OCI-LY3 (cell line): ENCODE measurements around the gene PDK1.

Source experiments
- H2AFZ ChIP-seq: fragments of 200-600, 300-600 bp; shearing (Covaris generic); 2 replicates; pipeline ENCODE4 v1.6.0; 2014; ENCODE audit warnings: antibody characterized with exemption, low read depth, low read length
- H3K27ac ChIP-seq: fragments of 200-600, 300-600 bp; sonication (generic); 2 replicates; pipeline ENCODE4 v1.5.1; 2014; ENCODE audit warnings: mild to moderate bottlenecking, low read length, moderate library complexity, mixed read lengths
- H3K27me3 ChIP-seq: fragments of 200-600, 300-600 bp; sonication (generic); 2 replicates; pipeline ENCODE4 v1.6.1; 2014; ENCODE audit warnings: low read depth, low read length, mixed read lengths
- H3K36me3 ChIP-seq: fragments of 200-600, 300-600 bp; sonication (generic); replicated peaks from 2 replicates; pipeline ENCODE3; 2014; ENCODE audit warnings: low read depth, low read length, mixed read lengths
- H3K4me1 ChIP-seq: fragments of 300-600, 200-600 bp; sonication (generic); 2 replicates; pipeline ENCODE4 v1.6.1; 2014; ENCODE audit warnings: low read length, mixed read lengths
- H3K4me2 ChIP-seq: fragments of 200-600, 300-600 bp; sonication (generic); 2 replicates; pipeline ENCODE4 v1.6.1; 2014; ENCODE audit warnings: low read length, mixed read lengths
- H3K4me3 ChIP-seq: fragments of 300-600, 200-600 bp; sonication (generic); 2 replicates; pipeline ENCODE4 v1.5.1; 2014; ENCODE audit warnings: antibody characterized with exemption, mild to moderate bottlenecking, low read length, moderate library complexity
- H3K79me2 ChIP-seq: fragments of 300-600, 200-600 bp; shearing (Covaris generic); 2 replicates; pipeline ENCODE4 v1.6.1; 2014; ENCODE audit warnings: mild to moderate bottlenecking, low read length, mixed read lengths
- H3K9ac ChIP-seq: fragments of 300-600, 200-600 bp; shearing (Covaris generic); 2 replicates; pipeline ENCODE4 v1.6.0; 2014; ENCODE audit warnings: mild to moderate bottlenecking, low read length, moderate library complexity
- H3K9me3 ChIP-seq: fragments of 200-600, 300-600 bp; shearing (Covaris generic); 2 replicates; pipeline ENCODE4 v1.6.1; 2014; ENCODE audit warnings: low read length, mixed read lengths; ENCODE audit not compliant: insufficient read depth
- H4K20me1 ChIP-seq: fragments of 200-600, 300-600 bp; sonication (generic); 2 replicates; pipeline ENCODE4 v1.6.1; 2016; ENCODE audit warnings: low read length, mixed read lengths; ENCODE audit not compliant: insufficient read depth
- EZH2phosphoT487 ChIP-seq: fragments of 200-600 bp; shearing (Covaris generic); IDR thresholded peaks from 2 replicates; pipeline ENCODE4 v1.6.1; 2018; ENCODE audit warnings: antibody characterized with exemption, mixed run types, low read depth
- TF ChIP-seq, protein P1 (sequence below): fragments of 200-600, 300-600 bp; sonication (generic); IDR thresholded peaks from 2 replicates; pipeline ENCODE4 v1.5.1; 2014; ENCODE audit warnings: antibody characterized with exemption, low read length, low read depth

The PDK1 gene

DNA sequence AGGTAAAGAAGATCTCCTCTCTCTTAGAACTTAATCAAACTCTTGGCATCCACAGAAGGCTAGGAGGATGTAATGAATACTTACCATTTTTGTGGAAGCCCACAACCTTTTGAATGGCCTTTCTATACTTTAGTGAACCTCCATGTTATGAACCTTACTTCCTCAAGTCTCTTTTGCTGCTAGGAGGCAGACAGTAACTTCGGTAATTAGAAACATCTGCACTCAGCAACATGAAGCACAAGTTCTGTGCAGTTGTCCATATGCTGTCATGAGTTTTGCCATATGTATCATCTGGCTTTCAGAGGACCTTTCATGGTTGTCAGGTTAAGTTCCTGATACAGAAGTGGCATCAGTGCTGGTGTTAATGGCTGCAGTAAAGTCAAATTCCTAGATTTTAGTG is 50.4 kb downstream of the PDK1 start:
- Histone ChIP-seq H3K79me2 (no peaks in the 10 kb centered on the region), H3K9ac (no peak overlapping the region), H3K9me3 (no peaks in the 10 kb centered on the region), H3K4me3 (no peak overlapping the region), H3K27me3 (no peaks in the 10 kb centered on the region), H3K27ac (no peak overlapping the region), H3K4me1 (no peaks in the 10 kb centered on the region), H3K4me2 (no peak overlapping the region), H3K36me3 (peaks cover 47% of the 10 kb centered on the region), H4K20me1 (peaks cover 6% of the 10 kb centered on the region; the same call in 1 of the 2 replicates), H2AFZ (no peak overlapping the region)
- TF ChIP-seq EZH2phosphoT487 = no peak
- TF ChIP-seq, protein P1, sequence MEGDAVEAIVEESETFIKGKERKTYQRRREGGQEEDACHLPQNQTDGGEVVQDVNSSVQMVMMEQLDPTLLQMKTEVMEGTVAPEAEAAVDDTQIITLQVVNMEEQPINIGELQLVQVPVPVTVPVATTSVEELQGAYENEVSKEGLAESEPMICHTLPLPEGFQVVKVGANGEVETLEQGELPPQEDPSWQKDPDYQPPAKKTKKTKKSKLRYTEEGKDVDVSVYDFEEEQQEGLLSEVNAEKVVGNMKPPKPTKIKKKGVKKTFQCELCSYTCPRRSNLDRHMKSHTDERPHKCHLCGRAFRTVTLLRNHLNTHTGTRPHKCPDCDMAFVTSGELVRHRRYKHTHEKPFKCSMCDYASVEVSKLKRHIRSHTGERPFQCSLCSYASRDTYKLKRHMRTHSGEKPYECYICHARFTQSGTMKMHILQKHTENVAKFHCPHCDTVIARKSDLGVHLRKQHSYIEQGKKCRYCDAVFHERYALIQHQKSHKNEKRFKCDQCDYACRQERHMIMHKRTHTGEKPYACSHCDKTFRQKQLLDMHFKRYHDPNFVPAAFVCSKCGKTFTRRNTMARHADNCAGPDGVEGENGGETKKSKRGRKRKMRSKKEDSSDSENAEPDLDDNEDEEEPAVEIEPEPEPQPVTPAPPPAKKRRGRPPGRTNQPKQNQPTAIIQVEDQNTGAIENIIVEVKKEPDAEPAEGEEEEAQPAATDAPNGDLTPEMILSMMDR = no peak

DNA sequence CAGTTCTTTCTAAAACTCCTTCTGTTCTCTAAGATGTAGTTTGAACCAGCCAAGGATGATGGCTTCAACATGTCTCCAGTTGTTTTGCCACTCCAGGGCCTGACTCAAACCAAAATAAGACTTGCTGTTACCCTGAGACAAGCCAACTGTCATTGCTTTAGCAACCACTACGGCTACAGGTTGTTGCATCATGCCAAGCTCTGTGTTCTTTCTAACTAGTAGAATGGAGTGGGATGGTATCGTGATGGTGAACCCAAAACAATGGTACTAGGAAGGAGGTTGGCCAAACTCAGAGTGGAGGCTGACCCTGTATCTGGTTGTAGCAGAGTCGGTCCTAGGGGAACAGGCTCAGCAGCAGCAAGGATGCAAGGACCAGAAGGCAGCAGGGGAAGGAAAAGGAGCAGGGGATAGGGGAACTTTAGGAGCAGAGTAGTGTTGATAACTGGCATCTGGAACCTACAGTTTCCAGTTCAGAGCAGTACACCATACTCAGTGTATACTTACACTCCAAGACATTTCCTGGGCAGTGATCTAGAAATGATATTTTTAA is 51.6 kb downstream of the PDK1 start:
- Histone ChIP-seq H4K20me1 (peaks cover 6% of the 10 kb centered on the region; the same call in 1 of the 2 replicates), H3K4me3 (no peak overlapping the region), H3K9ac (no peak overlapping the region), H3K27ac (no peak overlapping the region), H2AFZ (no peak overlapping the region), H3K4me1 (no peaks in the 10 kb centered on the region), H3K36me3 (peaks cover 38% of the 10 kb centered on the region), H3K79me2 (no peaks in the 10 kb centered on the region), H3K27me3 (no peaks in the 10 kb centered on the region), H3K4me2 (no peak overlapping the region), H3K9me3 (no peaks in the 10 kb centered on the region)
- TF ChIP-seq EZH2phosphoT487 = no peak
- TF ChIP-seq, protein P1 = no peak

DNA sequence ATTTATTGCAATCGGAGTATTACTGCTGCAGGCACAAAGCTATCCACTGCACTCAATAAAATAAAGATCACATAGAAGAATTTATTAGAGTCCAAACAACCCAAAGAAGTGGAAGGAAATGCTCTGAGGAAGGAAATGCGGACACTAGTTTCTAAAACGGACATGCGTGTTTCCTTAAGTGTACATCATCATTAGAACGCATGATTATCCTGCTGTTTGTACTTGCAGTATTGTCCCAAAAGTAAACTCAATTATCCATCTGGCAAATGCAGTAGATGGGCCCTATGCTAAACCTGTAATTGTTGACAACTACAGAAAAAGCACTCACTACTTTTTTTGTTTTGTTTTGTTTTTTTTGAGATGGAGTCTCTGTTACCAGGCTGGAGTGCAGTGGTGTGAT is 53.6 kb downstream of the PDK1 start:
- no peak overlapping the region for H3K4me3 ChIP-seq
- no peaks in the 10 kb centered on the region for H3K27me3 ChIP-seq
- TF ChIP-seq, protein P1 = no peak
- TF ChIP-seq EZH2phosphoT487 = no peak
- H3K4me1 ChIP-seq = no peaks in the 10 kb centered on the region
- no peak overlapping the region for H2AFZ ChIP-seq
- no peak overlapping the region for H3K9ac ChIP-seq
- H3K4me2 ChIP-seq = no peak overlapping the region
- peaks cover 31% of the 10 kb centered on the region for H3K36me3 ChIP-seq
- H3K9me3 ChIP-seq = no peaks in the 10 kb centered on the region
- H3K27ac ChIP-seq = no peak overlapping the region
- 0 out of 2 replicates have a peak, but pooled peaks cover 3% of the 10 kb centered on the region for H4K20me1 ChIP-seq
- no peaks in the 10 kb centered on the region for H3K79me2 ChIP-seq

DNA sequence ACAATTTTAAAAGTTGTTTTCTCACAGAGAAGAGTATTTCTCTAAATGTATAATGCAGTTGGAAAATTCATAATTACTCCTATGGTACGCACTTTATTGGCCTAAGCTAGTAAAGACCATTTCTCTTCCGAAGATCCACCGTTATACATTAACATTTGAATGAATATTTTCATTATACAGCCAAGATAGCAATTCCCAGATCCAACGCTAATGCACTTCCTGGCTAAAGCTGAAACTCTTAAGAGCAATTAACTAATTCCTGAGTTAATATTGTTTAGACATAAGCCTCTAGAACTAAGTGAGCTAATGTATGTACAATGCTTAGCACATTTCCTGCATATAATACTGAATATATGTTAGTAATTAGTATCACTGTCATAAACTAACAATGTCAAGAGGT is 56.2 kb downstream of the PDK1 start:
- no peak overlapping the region for H3K9ac ChIP-seq
- no peaks in the 10 kb centered on the region for H3K4me1 ChIP-seq
- no peak overlapping the region for H2AFZ ChIP-seq
- no peak overlapping the region for H3K4me3 ChIP-seq
- no peak overlapping the region for H3K27ac ChIP-seq
- H3K9me3 ChIP-seq = no peaks in the 10 kb centered on the region
- H4K20me1 ChIP-seq = no peaks in the 10 kb centered on the region
- TF ChIP-seq, protein P1 = no peak
- TF ChIP-seq EZH2phosphoT487 = no peak
- peaks cover 25% of the 10 kb centered on the region for H3K36me3 ChIP-seq
- H3K4me2 ChIP-seq = no peak overlapping the region
- no peaks in the 10 kb centered on the region for H3K27me3 ChIP-seq
- H3K79me2 ChIP-seq = no peaks in the 10 kb centered on the region
